ENCODE data around the gene BORCS8.
"Not testable (repeated sequence)": the region's sequence is repeated elsewhere in the genome, so short reads cannot be mapped to it uniquely, and the experiment has no call there.

The BORCS8 gene

DNA sequence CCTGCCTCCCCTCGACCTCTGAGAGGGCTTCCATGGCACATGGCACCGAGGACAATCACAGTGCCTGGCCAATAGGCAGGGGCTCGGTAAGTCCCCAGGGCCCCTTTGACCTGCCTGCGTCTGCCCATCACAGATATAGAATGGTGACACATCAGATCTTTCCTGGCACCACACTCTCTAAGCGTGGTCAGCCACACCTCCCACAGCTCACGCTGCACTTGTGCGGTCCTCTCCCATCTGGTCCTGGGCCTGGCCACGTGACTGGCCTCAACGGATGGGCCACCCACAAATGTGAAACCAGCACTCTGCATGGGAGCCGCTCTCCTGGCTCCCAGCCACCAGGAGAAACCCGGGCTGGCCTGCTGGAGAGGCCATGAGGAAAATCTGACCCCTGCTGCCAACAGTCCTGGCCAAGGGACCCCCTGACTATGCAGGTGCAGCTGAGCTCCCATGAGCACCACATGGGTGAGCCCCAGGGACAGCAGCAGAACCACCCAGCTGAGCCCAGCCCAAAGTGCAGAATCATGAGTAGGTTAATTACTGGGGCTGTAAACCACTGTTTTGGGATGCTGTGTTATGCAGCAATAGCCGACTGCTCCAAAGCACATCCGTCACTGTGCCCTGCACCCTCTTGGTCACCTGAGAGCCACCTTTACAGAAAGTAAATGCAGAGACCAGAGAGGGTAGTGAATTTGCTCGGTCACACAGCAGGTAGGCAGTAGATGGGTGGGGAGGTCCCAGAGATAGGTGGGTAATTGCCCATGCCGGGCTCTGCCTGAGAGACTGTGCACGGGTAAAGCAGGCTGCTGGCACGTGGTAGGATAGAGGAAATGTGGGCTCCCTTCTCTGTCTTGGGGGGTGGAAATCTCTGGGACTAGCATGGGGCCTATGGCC, 12.2 kb downstream of the BORCS8 start:
- no peak for DNase-seq

DNA sequence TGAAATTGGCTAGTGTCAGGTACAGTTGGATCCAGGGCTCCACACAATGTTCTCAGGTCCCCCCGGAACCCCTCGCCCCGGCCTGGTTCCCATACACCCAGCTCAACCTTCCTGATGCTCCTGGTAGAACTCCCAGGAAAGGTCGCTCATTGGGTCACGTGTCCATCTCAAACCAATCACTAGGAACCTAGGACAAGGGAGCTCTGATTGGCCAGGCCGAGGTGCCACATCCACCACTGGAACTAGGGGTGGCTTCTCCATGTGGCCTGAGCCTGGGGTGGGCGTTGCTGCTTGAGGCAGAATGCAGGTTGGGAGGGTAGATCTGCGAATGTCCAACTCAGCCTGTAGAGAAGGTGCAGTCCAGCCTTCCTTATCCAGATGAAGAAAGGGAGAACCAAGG, 15.0 kb downstream of the BORCS8 start:
- no peak for DNase-seq

DNA sequence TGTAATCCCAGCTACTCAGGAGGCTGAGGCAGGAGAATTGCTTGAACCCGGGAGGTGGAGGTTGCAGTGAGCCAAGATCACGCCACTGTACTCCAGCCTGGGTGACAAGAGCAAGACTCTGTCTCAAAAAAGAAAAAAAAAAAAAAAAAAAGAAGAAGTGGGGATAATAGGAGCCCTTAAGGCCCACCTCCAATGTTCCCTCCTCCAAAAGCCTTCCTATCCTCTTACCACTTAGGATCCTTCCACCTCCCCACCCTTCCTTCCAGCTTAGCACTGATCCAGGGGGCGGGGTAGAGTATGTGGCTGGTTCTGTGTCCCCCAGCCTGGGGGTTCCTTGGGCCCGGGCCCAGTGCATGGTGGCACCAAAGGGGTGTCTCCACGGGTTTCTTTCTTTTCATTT, 18.7 kb downstream of the BORCS8 start:
- DNase-seq = not testable (repeated sequence)

DNA sequence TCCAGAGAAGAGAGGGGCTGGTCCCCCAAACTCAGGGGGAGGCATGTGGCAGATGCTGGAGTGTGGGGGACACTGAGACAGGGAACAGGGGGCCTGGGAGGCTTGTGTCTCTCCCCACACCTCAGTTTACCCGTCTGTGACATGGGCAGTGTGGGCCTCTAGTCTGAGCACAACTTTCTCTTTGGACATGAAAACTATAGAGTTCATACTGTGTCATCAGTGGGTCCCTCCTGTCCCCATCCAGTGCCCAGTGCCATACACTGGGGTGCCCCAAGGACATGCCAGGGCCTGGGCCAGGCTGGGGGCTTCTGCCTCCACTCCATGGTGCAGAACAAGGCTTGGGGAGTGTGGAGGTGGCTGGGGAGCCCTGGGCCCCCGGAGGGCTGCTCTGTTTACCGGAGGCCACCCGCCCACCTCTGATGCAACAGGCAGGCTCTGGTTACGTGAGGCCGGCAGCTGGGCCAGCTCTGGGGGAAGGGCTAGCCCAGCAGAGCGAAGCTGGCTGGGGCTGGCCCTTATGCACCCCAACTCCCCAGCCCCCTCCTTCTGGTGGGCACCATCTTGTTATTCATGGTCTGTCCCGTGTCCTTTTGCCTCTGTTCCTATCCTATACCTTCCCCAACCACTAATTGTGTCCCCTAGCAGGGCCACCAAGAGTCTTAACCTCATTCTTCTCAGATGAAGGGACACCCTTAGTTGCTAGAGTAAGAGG, 20.0 kb downstream of the BORCS8 start:
- DNase-seq = no peak

DNA sequence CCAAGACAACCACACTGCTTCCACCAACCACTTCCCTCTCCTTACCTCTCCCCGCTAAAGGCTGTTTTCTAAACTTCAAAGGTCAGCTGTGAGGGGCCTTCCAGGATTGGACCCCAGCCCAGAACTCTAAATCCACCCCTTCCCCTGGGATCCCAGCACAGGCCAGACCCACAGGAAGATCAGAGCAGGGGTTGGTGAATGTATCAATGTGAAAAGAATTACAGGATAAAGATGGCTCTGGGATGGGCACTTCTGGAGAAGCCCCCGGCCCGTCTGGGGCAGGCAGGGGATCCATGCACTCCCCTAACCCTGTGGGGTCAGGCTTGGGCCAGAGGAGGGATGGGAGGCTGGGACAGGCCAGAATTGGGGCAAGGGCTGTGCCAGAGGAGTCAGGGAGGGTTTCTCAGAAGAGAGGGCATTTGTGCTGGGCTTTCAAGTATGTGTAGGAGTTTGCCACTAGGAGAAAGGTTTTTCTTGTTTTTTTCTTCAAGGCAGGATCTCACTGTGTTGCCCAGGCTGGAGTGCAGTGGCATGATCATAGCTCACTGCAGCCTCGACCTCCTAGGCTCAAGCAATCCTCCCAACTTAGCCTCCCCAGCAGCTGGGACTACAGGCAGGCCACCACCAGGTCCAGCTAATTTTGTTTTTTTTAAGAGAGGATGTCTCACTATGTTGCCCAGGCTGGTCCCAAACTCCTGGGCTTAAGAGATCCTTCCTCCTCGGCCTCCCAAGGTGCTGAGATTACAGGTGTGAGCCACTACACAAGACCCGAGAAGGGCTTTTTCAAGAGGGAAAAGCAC, 20.9 kb downstream of the BORCS8 start:
- DNase-seq = no peak

DNA sequence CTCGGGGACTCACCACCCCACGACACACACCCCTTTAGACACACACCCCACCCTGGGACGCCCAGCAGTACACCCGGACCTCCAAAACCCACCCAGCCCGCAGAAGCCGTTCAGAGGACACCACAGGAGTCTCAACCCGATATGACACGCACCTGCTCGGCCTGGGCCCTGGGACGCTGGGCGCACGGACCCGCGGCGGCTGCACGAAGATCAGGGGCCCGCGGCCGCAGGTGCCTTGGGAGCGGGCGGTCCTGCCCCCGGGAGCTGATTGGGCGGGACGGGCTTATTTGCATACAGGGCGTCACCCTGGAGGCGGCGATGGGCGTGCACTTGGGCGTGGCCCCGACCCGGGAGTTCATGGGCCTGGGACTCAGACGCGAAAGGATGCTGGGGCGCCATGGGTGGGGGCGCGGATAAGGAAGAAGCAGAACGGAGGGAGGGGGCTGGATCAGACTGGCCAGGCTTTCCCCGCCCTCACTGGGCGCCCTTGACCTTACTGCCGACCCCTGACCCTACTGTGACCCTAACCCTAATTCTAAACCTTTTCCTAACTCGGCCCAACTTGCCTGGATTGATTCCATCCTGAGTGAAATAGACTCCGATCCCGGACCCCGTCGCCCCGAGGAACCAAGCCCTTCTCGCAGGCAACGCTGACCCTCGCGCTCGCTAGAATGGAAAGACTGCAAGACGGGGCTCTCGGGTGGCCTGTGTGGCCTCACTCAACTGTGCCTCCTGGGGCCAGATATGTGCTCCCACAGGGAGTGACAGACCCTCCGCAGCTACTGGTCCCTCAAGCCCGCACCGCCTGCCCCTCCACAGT, 21.7 kb downstream of the BORCS8 start, which contains the start of gene MEF2B:
MEF2B (minus strand) TSS at position 211 of the 820 bp plus-strand sequence. CDS start 19,528 bp downstream, outside the sequence.
- peak; percentile 75 to 79 for DNase-seq

DNA sequence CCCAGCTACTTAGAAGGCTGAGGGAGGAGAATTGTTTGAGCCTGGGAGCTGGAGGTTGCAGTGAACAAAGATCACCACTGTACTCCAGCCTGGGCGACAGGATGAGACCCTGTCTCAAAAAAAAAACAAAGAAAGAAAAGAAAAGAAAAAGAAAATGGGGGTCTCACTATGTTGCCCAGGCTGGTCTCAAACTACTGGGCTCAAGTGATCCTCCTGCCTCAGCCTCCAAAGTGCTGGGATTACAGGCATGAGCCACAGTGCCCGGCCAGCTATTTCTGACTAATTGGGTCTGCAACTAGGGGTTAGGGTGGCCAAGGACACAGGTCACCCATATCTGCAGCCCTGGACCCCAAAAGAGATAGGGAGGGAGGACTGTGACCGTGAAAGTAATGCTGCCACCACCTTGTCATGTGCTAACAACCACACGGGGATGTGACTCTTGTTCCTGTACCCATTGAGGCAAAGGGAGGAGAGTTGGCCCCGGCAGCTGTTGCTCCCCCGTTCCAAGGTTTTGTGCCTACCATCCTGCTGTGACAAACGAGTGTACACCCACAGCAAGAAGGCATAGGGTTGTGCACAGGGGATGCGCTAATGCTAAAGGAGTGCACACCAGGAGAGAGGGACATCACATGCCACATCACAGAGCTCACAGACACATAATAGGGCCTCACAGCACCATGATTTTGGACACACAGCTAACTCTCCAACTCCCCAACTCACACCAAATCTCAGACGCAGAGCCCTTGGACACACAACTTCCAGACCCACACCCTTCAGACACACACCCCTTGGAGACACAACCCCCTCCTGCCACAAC, 22.5 kb downstream of the BORCS8 start:
- no peak for DNase-seq

DNA sequence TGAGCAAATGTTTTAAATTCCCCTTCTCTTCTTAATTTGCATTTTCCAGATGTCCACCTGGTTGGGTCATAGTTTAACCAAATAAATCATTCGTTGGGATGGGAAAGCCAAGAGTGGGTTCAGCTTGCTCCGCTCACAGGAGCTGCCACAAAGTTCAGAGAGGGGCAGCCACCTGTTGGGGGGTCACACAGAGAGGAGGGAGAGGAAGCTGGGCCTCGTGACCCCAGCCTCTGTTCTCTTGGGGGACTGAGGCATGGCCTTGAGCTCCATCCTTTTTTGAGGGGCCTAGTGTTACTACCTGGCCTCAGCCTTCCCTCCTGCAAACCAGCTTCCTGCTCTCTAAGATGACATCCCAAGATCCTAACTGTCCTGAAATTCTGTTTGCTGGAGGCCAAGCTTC, 24.3 kb downstream of the BORCS8 start:
- DNase-seq = no peak

DNA sequence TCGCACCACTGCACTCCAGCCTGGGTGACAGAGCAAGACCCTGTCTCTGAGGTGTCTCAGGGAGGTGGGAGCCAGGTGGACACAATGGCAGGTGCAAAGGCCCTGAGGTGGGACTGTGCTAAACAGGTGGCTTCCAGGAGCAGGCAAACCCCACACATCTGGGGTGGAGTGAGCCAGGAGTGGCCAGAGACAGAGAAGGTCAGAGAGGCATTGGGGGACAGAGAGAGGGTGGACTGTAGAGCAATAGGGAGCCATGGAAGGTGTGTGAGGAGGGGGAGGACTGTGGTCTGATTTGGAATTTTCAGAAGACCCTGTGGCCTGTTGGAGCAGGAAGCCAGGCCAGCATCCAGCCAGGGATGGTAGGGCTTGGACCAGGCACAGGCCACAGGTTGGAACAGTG, 26.6 kb downstream of the BORCS8 start:
- no peak for DNase-seq

DNA sequence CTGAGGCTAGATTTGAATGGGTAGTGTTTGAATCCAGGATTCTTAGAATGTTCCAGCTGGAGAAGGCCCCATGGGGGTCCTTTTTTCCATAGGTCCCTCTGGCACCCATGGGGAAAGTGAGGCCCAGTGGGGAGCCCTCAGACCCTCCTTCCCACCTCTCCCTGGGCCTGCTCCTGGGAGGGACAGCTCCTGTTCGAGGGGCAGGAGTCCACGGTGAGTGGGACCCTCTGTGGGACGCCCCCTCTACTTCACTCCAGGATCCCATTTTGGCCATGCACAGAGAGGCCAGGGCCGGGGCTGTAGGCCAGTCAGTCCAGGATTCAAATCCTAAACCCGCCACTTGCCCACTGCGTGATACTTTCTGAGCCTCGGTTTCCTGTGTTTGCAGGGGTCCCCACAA, 29.5 kb downstream of the BORCS8 start:
- DNase-seq = no peak

DNA sequence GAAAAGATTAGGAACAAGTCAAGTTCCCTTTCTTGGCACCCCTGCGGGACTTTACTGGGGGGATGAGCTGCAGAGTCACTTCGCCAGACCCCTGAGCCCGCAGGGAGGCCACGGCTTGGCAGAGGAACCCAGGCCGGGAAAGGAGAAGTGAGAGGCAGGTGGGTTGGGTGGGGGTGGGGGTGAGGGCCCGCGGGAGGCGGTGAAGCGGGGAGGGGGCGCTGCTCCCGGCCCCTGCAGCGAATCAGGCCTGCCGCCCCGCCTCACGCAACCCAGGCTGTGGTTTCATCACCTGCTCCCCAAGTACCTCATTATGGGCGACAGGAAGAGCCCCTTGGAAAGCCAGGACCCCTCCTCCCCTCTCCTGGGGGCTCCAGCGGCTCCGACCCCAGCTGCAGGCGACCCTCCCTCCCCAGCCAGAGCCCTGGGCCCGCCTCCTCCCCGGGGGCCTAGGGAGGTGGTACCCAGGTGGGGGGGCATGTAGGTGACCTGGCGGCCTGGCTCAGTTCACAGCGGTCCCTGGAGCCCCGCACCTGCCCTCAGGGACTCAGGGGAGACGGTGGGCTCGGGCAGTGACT, 31.4 kb downstream of the BORCS8 start:
- peak in 1 of 2 donors; percentile 46 for DNase-seq

DNA sequence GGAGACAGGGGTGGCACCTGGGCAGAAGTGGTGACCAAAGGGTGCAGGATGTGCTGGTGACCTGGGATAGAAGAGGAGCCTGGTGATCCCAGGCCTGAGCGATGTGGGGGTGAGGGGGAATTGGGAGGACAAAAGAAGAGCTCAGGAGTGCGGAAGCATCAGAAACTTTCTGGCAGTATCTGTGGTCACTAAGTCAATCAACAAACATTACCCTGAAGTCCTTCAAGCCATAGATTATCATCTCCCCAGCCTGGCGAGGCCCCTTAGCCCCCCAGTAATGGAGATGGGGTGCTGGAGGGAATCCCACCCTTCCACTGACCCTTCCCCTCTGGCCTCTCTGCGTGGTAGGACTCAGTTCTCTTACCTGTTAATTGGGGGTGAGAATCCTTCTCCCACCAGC, 32.4 kb downstream of the BORCS8 start:
- no peak for DNase-seq

DNA sequence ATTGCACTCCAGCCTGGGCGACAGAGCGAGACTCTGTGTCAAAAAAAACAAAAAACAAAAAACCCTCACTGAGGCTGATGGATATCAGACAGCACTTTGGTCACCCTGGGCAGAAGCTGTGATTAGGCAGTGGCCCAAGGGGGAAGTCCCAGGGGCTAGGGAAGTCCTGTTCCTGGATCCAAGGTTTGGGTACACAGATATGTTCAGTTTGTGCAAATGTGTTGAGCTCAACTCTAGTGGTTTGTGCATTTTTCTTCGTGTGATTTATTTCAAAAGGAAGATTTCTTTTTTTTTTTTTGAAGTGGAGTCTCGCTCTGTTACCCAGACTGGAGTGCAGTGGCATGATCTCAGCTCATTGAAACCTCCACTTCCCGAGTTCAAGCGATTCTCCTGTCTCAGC, 34.1 kb downstream of the BORCS8 start:
- DNase-seq = no peak

DNA sequence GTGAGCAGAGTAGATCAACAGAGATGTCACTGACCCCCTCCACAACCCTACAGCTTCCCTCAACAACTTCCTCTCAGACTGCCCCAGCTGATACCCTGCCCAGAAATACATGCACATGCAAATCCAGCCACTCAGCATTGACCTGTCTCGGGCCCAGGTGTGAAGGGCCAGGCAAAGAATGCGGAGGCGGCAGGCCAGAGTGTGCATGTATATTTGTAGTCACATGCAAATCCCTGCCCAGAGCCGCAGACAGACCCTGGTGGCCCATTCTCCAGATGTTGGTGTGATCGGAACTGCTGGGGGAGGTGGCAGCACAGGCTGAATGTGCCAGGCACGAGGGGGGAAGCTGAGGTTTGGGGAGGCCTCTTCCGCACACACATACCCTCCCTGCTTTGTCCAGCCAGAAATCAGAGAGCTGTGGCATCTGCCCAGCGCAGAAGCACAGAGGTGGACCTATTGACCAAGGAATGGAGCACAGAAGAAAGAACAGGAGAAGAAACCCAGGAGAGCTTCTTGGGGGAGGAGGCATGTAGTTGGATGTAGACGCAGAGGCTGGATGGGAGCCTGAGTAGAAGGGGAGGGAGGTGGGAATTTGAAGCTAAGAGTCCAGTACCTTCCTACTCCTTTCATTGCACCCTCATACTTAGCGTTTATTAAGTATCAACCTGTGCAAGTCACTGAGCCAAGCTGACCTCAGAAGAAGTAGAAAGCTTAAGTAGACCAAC, 36.3 kb downstream of the BORCS8 start:
- DNase-seq = peak in 1 of 2 donors; percentile 13

DNA sequence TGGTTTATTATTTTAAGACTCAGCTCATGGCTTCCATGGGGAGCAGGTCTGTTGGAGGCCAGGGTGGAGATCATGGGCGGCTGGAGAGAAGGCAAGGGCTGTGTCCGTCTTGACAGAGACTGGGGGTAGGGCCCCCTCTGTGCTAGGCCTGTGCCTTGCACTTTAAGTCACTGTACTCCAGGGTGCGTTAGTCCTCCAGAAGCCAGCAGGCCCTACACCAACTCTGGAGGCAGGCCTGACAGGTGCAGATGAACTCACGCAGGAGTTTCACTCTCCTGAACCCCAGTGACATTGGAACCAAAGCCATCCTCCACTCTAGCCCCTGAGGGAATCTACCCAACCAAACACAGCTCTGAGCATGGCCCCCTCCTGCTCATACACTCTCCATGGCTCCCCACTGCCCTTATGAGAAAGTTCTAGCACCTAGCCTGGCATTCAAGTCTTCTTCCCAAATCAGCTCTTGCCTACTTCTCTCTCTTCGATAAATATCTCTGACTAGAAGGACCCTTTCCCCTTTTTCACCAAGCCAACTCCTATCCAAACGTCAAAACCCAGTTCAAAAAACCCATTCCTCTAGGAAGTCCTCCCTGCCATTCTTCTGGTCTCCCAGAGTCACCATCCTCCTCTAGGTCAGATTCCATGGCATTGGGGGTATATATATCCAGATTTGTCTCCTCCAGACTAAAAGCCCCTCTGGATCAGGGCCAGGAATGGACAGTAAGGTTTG, 37.0 kb downstream of the BORCS8 start:
- no peak for DNase-seq

DNA sequence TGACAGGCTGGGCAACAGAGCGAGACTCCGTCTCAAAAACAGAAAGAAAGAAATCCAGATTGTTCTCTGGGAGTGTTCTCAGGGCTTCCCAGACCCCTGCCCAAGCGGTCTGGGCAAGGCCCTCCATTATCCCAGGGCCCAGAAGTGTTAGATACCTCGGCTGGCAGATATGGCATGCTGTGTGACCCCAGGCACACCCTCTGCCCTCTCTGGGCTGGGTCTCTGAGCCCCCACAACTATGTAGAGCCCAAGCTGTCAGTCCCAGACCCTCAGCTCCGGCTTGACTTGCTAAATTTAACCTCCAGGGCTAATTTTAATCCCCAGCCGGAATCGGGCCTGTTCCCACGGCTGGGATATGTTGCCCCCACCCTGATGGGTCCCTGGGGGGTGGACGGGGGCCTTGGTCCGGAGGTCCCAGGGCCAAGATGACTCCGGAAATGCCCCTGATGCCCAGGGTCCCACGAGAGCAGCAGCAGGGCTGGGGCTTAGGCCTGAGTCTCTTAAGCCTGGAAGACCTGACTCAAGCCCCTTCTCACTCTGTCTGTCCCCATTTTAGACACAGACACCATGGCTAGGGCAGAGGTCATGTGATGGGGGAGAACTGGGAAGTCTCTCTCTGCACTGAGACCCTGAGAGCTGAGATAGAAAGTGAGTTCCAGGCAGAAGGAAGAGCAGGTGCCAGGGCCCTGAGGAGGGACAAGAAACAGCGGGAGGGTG, 39.1 kb downstream of the BORCS8 start:
- no peak for DNase-seq

DNA sequence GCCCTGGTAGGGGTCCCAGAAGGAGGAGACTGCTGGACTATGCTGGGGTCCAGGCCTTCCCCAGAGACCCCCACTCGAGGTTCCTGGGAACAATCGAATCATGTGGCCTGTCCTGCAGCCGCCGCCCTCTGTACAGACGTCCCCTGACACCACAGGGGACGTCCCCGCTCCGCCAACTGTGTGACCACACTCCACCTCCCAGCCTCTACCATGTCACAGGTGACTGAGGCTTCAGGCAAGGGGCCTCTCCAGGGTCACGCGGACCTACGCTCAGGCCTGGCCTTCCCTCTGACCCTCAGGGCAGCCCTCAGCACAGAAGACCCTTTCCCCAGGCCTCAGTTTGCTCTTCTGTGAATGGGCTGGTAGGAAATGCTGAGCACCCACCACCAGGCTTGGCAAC, 40.5 kb downstream of the BORCS8 start:
- DNase-seq = no peak

DNA sequence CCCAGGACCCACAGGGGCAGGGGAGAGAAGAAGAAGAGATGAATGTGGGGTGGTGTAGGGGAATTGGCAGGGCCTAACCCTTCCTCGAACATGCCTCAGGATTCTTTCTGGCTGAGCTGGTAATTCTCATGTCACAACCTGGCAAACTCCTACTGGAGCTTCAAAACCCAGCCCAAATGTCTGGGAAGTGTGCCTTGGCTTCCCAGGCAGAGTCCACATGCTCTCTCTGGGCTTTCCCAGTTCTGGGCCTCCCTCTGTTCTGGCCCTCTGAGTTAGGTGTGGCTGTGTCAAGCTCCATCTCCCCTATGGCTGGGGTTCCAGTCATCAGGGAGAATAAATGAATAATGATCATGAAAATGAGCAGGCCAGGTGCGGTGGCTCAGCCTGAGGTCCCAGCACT, 42.5 kb downstream of the BORCS8 start:
- DNase-seq = no peak

DNA sequence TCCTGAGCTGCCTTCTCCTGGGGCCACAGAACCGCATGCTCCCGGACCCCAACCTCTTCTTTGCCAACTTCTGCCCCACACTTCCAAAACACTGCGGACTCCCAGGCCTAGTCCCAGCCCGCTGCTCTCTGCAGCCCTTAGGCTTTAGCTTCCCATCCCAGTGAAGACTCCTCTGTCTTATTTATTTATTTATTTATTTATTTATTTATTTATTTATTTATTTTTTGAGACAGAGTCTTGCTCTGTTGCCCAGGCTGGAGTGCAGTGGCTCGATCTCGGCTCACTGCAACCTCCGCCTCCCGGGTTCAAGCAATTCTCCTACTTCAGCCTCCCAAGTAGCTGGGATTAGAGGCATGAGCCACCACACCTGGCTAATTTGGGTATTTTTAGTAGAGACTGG, 43.4 kb downstream of the BORCS8 start:
- not testable (repeated sequence) for DNase-seq
